Measurements from ENCODE around the gene ZC3H12A.
"Not testable (repeated sequence)": the region's sequence is repeated elsewhere in the genome, so short reads cannot be mapped to it uniquely, and the experiment has no call there.

- not testable (repeated sequence) for TF ChIP-seq CTCF (IDR thresholded peaks at IDR 0.05; ENCODE audit: low read depth, low read length, poor library complexity, severe bottlenecking); EZH2phosphoT487 (IDR thresholded peaks at IDR 0.05; ENCODE audit: borderline replicate concordance, low read length)
Measured at GRCh38 chr1:37518241-37518640, 43.9 kb downstream of the ZC3H12A start.
